Activated T-cell treated with anti-CD3 and anti-CD28 coated beads, Interleukin-2, amount 50 U/mL, for 72 hours (primary cell): ENCODE measurements around the gene SLC18A3. TPM values are rescaled to one million over a fixed set of nuclear protein-coding genes. Genes with fewer than 3 reads are reported as not detected.

ENCODE experiments used
- ATAC-seq, 2 donors: fragments of 150-1000 bp; cut with Tn5 transposase; replicated peaks in 1 of 2; 2 replicates each; pipeline ENCODE4 v1.10.0; 2021; ENCODE audit warnings: moderate library complexity in 2 of 2, mild to moderate bottlenecking in 1 of 2
- DNase-seq, 2 donors: peaks; one replicate each; pipeline ENCODE4 v3.0.0; 2021 to 2022; ENCODE audit warnings: mixed read lengths in 1 of 2
- H3K27ac Mint-ChIP-seq: one replicate; pipeline ENCODE4 v1.8.0; 2022; ENCODE audit warnings: mild to moderate bottlenecking, moderate library complexity, mixed read lengths
- H3K27me3 Mint-ChIP-seq: one replicate; pipeline ENCODE4 v1.8.0; 2022; ENCODE audit warnings: low read depth, mixed read lengths
- H3K36me3 Mint-ChIP-seq, 2 donors: one replicate each; pipeline ENCODE4 v1.8.0; 2022; ENCODE audit warnings: mixed read lengths in 2 of 2, mild to moderate bottlenecking in 1 of 2; ENCODE audit not compliant: insufficient read depth in 2 of 2
- H3K4me1 Mint-ChIP-seq: one replicate; pipeline ENCODE4 v1.8.0; 2022; ENCODE audit warnings: low read depth, mixed read lengths
- H3K4me3 Mint-ChIP-seq, 2 donors: one replicate each; pipeline ENCODE4 v1.8.0; 2022; ENCODE audit warnings: mild to moderate bottlenecking in 2 of 2, mixed read lengths in 2 of 2, moderate library complexity in 2 of 2
- H3K9me3 Mint-ChIP-seq, 2 donors: one replicate each; pipeline ENCODE4 v1.8.0; 2022; ENCODE audit warnings: mixed read lengths in 2 of 2
- total RNA-seq, 2 donors: library from RNA; stranded (reverse); gene quantifications; one replicate each; pipeline ENCODE4 v1.2.3, GENCODE V29; 2022

SLC18A3 gene
- total RNA-seq, 2 donors from 2014 or later = not detected

- Mint-ChIP-seq H3K27ac (no peak overlapping the region), H3K27me3 (peaks cover 31% of the 10 kb centered on the region), H3K4me1 (no peaks in the 10 kb centered on the region), H3K36me3 (no peaks in the 10 kb centered on the region), H3K4me3 (no peak overlapping the region), H3K9me3 (no peaks in the 10 kb centered on the region)
- ATAC-seq = no peak
- DNase-seq = no peak
These were observed 11.1 kb upstream of the SLC18A3 start for GRCh38 chr10:49598986-49599385.

- H3K4me1 Mint-ChIP-seq = no peaks in the 10 kb centered on the region
These were observed 10.6 kb upstream of the SLC18A3 start for GRCh38 chr10:49599546-49599945.

GRCh38 chr10:49600046-49600445 is 10.1 kb upstream of the SLC18A3 start:
- Mint-ChIP-seq H3K27me3 (peaks cover 34% of the 10 kb centered on the region), H3K4me3 (no peak overlapping the region), H3K9me3 (no peaks in the 10 kb centered on the region), H3K36me3 (no peaks in the 10 kb centered on the region), H3K27ac (no peak overlapping the region), H3K4me1 (no peaks in the 10 kb centered on the region)
- no peak for ATAC-seq
- no peak for DNase-seq

More at GRCh38 chr10:49599546-49599945, 10.6 kb upstream of the SLC18A3 start:
- no peak overlapping the region for H3K27ac Mint-ChIP-seq
- peaks cover 32% of the 10 kb centered on the region for H3K27me3 Mint-ChIP-seq
- H3K4me3 Mint-ChIP-seq = no peak overlapping the region
- no peaks in the 10 kb centered on the region for H3K36me3 Mint-ChIP-seq
- ATAC-seq = no peak
- DNase-seq = no peak
- H3K9me3 Mint-ChIP-seq = no peaks in the 10 kb centered on the region

DNA sequence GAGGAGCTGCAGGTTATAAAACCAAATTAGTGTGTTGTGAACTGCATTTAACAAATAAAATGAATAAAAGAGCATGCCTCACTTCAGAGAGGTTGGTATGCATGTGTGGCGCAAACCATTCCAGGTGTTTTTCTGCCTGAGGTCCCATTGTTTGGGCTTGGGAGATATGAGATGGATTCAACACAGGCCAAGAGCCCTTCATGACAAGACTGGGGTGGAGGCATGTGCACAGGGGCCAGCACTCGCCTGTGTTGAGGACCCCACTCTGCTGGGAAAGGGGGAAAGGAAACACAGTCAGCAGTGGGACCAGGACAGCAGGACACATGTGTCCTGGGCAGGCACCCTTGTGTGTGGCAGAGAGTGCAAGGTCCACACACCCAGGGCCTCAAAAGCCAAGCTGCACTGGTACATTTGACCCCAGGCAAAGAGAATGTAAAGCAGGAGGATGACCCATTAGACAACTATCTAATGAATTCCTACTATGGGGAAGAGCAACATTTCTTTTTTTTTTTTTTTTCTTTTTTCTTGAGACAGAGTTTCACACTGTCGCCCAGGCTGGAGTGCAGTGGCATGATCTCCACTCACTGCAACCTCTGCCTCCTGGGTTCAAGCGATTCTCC is 9.2 kb upstream of the SLC18A3 start:
- no peak for DNase-seq
- Mint-ChIP-seq H3K27ac (no peak overlapping the region), H3K27me3 (peaks cover 41% of the 10 kb centered on the region), H3K4me3 (no peak overlapping the region), H3K9me3 (no peaks in the 10 kb centered on the region), H3K4me1 (no peaks in the 10 kb centered on the region), H3K36me3 (no peaks in the 10 kb centered on the region)
- ATAC-seq = no peak

GRCh38 chr10:49601857-49602256 is 8.3 kb upstream of the SLC18A3 start:
- H3K4me3 Mint-ChIP-seq = no peak overlapping the region
- ATAC-seq (no peak), DNase-seq (no peak)
- no peaks in the 10 kb centered on the region for H3K36me3 Mint-ChIP-seq
- peaks cover 51% of the 10 kb centered on the region for H3K27me3 Mint-ChIP-seq
- H3K9me3 Mint-ChIP-seq = no peaks in the 10 kb centered on the region
- H3K27ac Mint-ChIP-seq = no peak overlapping the region
- H3K4me1 Mint-ChIP-seq = peaks cover 3% of the 10 kb centered on the region

DNA sequence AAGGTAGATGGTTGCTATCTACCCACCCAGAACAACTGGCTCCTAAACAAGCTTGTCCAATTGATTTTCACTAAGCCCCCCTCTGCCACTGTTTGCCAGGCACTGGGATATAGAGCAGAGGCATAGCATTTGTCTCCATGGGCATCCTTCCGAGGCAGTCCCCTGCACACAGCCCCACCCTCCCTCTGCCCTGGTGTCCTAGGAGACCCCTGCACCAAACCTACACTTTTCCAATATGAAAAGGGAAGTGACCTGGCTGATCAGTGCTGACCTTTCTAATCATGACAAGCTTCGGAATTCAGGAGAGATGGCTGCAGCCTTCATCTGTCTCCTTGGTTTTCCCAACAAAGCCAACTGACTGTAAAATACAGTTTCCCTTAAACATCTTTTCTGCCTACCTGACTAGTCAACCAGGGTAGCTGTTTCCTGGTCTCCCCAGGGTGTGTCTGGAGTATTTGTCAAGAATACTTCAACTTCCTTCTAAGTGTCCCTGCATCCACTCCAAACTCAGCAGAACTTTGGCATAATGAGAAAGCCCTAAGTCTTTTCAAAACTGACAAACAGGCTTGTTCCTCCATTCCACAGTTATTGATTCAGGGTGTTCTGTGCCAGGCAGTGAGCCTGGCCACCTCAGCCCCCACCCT is 7.6 kb upstream of the SLC18A3 start:
- peaks cover 57% of the 10 kb centered on the region for H3K27me3 Mint-ChIP-seq
- no peak overlapping the region for H3K27ac Mint-ChIP-seq
- DNase-seq = no peak
- ATAC-seq = no peak
- H3K4me1 Mint-ChIP-seq = peaks cover 7% of the 10 kb centered on the region
- H3K4me3 Mint-ChIP-seq = no peak overlapping the region
- no peaks in the 10 kb centered on the region for H3K9me3 Mint-ChIP-seq
- H3K36me3 Mint-ChIP-seq = no peaks in the 10 kb centered on the region

- peaks cover 1 to 2% of the 10 kb centered on the region in 2 donors for H3K36me3 Mint-ChIP-seq
- DNase-seq (no peak), ATAC-seq (no peak)
- no peak overlapping the region for H3K27ac Mint-ChIP-seq
- no peaks in the 10 kb centered on the region for H3K9me3 Mint-ChIP-seq
- H3K4me1 Mint-ChIP-seq = peaks cover 7% of the 10 kb centered on the region
- peaks cover 78% of the 10 kb centered on the region for H3K27me3 Mint-ChIP-seq
- H3K4me3 Mint-ChIP-seq = no peak overlapping the region
These were observed 4.7 kb upstream of the SLC18A3 start for GRCh38 chr10:49605216-49605938.

- H3K4me1 Mint-ChIP-seq = peaks cover 7% of the 10 kb centered on the region
- peaks cover 73% of the 10 kb centered on the region for H3K27me3 Mint-ChIP-seq
- DNase-seq (no peak), ATAC-seq (no peak)
- H3K9me3 Mint-ChIP-seq = no peaks in the 10 kb centered on the region
- no peak overlapping the region for H3K27ac Mint-ChIP-seq
- H3K36me3 Mint-ChIP-seq = peaks cover 1 to 2% of the 10 kb centered on the region in 2 donors
- no peak overlapping the region for H3K4me3 Mint-ChIP-seq
These were observed 4.1 kb upstream of the SLC18A3 start for GRCh38 chr10:49605939-49606509.

- peaks cover 5 to 6% of the 10 kb centered on the region in 2 donors for H3K36me3 Mint-ChIP-seq
- DNase-seq (peak; percentile 75 to 82), ATAC-seq (peak; percentile 69 to 73)
- H3K27ac Mint-ChIP-seq = no peak overlapping the region
- H3K4me1 Mint-ChIP-seq = peaks cover 7% of the 10 kb centered on the region
- peaks cover 73% of the 10 kb centered on the region for H3K27me3 Mint-ChIP-seq
- H3K4me3 Mint-ChIP-seq = no peak overlapping the region
- no peaks in the 10 kb centered on the region for H3K9me3 Mint-ChIP-seq
These were observed 3.1 kb upstream of the SLC18A3 start for GRCh38 chr10:49606981-49607535.

- Mint-ChIP-seq H3K9me3 (no peaks in the 10 kb centered on the region), H3K4me3 (no peak overlapping the region), H3K36me3 (peaks cover 6 to 10% of the 10 kb centered on the region in 2 donors), H3K27me3 (peaks cover 84% of the 10 kb centered on the region), H3K4me1 (peaks cover 7% of the 10 kb centered on the region), H3K27ac (no peak overlapping the region)
- no peak for ATAC-seq
- no peak for DNase-seq
These were observed 1.7 kb upstream of the SLC18A3 start for GRCh38 chr10:49608166-49609005.

DNA sequence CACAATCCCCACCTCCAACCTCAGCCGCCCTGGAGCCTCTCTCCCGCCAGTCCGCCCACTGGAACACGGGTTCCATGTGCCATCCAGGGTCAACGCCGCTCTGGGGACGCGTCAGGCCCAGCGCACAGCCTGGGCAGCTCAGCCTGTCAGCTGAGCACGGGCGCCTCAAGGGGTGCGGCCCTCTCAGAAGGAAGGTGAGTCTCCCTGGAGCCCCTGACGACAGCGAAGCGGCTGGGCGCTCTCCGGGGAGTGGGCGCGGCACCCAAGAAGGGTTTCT is 1.2 kb upstream of the SLC18A3 start:
- no peak overlapping the region for H3K27ac Mint-ChIP-seq
- no peaks in the 10 kb centered on the region for H3K9me3 Mint-ChIP-seq
- H3K4me1 Mint-ChIP-seq = peaks cover 7% of the 10 kb centered on the region
- H3K36me3 Mint-ChIP-seq = peaks cover 6 to 10% of the 10 kb centered on the region in 2 donors
- ATAC-seq = no peak
- no peak for DNase-seq
- H3K4me3 Mint-ChIP-seq = no peak overlapping the region
- H3K27me3 Mint-ChIP-seq = peaks cover 85% of the 10 kb centered on the region

DNA sequence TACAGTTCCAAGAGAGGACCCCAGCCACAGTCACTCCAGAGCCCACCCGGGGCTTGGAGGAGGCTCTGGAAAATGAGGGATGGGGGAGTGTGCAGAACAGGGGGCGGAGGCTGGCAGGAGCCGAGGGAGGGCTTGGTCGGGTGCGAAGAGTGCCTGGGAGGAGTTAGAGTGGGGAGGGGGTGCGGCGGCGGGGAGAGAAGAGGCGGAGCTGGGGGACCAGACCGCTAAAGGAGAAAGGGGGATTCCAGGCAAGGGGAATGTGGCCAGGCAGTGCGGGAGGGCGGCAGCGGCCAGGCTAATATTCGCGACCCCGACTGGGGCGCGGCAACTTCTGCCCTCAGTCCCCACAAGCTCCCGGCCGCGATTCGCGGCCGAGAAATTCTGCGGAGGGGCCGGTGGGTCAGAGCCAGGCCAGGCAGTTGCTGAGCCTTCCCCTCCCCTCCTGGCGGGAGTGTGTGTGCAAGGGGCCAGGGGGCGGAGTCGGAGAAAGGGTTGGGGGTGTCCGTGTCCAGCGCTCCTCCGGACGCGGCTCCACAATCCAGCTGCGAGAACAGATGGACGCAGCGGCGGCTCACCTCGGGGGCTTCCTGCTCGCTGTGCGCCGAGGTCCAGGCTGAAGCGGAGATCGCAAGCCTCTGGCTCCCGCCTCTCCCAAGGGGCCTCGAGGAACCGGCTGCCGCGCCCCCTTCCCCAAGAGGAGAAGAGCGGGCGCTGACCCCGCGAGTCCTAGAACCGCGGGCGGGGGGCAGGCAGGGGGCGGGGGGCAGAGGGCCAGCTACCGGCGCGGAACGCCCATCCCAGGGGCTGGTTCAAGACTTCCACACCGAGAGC is 612 bp upstream of the SLC18A3 start:
- H3K9me3 Mint-ChIP-seq = no peaks in the 10 kb centered on the region
- peaks cover 6 to 10% of the 10 kb centered on the region in 2 donors for H3K36me3 Mint-ChIP-seq
- H3K27ac Mint-ChIP-seq = no peak overlapping the region
- peaks cover 7% of the 10 kb centered on the region for H3K4me1 Mint-ChIP-seq
- peaks cover 83% of the 10 kb centered on the region for H3K27me3 Mint-ChIP-seq
- no peak for ATAC-seq
- H3K4me3 Mint-ChIP-seq = no peak overlapping the region
- DNase-seq = no peak
